D341Med (cell line): Measurements from ENCODE around the gene ODC1.
"Not testable (repeated sequence)": the region's sequence is repeated elsewhere in the genome, so short reads cannot be mapped to it uniquely, and the experiment has no call there.

Experiments
- DNase-seq: peaks from one replicate; pipeline ENCODE4 v3.0.0; 2012; ENCODE audit warnings: low spot score

Gene ODC1

GRCh38 chr2:10447895-10448575 lies at the start of gene ODC1:
TSS of gene ODC1 (minus strand) at chr2:10448327. CDS start at chr2:10445032, 3,295 bp downstream.
- DNase-seq = peak; percentile 99

GRCh38 chr2:10497797-10498251 lies 49.7 kb upstream of the ODC1 start:
- no peak for DNase-seq

DNA sequence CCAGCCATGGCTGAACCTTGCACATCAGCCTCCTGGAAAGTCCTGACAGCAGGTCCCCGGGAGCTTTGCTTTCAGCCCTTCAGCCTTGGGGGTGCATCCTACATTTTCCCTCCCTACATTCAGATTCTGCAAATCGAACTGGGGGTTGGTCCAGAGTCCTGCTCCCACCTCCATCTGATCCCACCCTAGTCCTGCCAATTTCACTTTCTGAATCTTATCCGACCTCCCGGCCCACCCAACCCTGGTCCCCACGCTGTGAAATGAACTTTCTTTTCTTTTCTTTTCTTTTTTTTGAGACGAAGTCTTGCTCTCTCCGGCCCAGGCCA lies 47.8 kb upstream of the ODC1 start:
- DNase-seq = no peak

DNA sequence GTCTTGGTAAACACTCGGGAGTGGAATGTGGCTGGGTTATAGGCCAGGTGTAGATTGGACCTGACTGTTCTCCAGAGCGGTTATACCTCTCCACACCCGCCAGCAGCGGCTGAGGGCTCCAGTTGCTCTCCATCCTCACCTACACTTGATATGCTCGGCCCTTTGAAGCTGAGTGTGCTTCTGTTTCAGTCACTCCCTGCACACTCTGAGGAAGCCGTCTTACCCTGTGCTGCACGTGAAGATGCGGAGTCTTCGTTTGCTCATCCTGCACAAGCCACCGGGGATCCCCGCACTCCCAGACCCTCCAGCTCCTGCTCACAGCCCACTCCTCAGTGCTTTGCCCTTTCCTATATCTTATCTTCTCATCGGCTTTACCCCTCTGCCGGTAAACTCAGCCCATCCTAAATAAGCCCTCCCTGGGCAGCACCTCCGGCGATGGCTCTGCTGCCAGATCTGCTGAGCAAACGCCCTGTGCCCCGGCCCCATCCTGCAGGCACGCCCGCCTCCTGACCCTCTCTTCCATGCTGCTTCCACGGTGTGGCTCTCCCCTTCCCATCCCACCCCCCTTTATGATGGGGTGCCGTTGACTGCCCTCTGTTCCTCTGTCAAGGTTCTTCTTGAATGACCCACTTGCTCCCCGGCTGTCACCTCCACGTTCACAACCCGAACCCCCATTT lies 47.3 kb upstream of the ODC1 start:
- DNase-seq = no peak

GRCh38 chr2:10494351-10495066 lies 46.4 kb upstream of the ODC1 start:
- DNase-seq = no peak

- DNase-seq = no peak
These were observed 45.6 kb upstream of the ODC1 start for GRCh38 chr2:10493634-10494281.

DNA sequence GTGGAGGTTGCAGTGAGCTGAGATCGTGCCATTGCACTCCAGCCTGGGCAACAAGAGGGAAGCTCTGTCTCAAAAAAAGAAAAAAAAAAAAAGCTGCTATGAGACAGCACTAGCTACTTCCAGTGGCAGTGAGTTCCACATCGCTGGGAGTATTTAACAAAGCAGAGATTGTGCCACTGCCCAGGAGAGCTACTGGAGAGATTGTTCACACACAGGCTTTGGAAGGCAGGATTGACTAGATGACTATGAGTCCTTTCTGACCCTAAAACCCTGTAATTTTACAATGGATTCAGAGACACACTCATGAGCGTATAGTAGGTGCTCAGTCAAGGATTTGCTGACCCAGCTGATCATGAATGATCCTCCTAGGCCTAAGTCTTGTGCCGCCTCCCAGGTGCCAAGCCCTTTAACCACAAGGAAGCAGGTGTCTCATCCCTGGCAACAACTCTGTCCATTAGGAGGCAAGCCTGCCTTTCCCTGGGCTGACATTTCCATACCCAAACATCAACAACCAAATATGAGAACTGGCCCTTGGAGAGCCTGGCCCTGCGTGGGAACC lies 45.0 kb upstream of the ODC1 start:
- no peak for DNase-seq

DNA sequence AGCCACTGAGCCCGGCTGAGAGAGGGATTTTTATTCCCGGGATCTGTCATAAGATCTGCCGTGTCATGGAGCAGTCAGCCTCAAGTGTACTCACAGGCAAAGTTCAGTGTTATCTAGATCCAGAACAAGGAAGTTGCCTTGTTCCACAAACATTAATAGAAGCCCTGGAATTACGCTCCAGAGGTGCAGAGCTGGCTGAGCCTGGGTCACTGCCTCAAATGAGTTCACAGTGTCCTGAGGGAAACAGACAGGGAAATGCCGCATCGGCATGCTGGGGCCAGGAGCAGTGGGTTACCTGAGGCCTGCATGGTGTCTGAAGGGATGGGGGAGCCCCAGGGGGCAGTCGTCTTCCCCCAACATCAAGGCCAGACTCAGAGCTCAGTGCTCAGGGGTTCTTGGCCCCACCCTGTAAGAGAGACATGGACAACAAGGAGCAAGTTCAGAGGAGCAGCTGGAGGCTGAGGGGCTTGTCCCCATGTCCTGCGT lies 42.7 kb upstream of the ODC1 start:
- DNase-seq = no peak

- DNase-seq = no peak
These were observed 41.9 kb upstream of the ODC1 start for GRCh38 chr2:10489842-10490555.

DNA sequence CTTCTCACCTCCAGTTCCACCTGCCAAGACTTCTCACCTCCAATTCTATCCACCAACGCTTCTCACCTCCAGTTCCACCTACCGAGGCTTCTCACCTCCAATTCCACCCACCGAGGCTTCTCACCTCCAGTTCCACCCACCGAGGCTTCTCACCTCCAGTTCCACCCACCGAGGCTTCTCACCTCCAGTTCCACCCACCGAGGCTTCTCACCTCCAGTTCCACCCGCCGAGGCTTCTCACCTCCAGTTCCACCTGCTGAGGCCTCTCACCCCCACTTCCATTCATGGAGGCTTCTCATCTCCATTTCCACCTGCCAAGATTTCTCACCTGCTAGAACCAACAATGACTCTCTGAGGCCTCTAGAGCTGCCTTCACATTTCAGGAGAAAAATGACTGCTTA lies 40.0 kb upstream of the ODC1 start:
- DNase-seq = not testable (repeated sequence)

- DNase-seq = not testable (repeated sequence)
These were observed 39.6 kb upstream of the ODC1 start for GRCh38 chr2:10487741-10488104.

DNA sequence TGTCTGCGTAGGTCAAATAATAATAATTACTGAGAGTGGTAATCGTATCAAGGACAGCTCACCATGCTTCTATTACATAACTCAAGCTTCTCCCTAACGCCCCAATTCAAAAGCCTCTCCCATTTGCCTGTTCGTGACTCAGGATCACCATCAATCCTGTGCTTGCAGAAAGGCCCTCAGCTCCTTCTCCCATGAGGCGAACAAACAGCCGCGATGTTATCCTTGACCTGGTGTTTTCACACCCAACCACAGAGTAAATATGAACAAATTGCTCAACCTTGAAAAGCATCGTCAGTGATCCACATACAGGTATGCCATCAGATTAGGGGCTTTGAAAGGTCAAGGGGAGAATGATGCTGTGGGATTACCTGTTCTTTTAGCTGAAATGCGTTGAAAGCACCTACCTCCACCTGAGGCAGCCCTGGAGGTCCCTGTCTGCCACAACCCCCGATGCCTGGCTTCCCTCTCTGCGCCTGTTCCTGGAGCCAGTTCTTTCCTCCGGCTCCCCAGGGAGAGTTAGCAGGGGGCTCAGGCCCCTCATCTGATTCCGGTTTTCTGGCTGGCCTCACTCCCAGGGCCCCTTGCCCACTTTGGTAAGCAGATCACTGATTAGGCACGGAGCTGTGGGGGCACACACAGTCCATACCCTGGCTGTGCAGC lies 39.1 kb upstream of the ODC1 start:
- no peak for DNase-seq

GRCh38 chr2:10486601-10487079 lies 38.5 kb upstream of the ODC1 start:
- DNase-seq = peak; percentile 13

DNA sequence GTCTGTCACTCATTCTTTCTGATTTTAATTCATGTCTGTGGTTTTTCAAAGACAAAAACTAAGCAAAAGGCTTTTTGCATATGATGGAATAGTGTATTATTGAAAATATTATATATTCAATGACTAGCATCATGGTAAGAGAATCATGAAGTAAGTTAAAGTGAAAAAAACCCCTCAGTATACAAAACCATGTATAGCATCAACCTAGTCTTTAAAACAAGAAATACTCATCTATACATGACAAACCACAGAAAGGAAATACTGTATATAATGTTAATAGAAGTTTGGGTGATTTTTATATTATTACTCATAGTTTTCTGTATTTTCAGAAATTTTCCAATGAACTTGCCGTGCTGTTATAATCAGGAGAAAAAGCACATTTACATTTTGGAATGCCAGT lies 38.0 kb upstream of the ODC1 start:
- DNase-seq = no peak

- no peak for DNase-seq
These were observed 34.8 kb upstream of the ODC1 start for GRCh38 chr2:10482913-10483312.

- DNase-seq = no peak
These were observed 34.3 kb upstream of the ODC1 start for GRCh38 chr2:10482460-10482859.

GRCh38 chr2:10481666-10482157 lies 33.6 kb upstream of the ODC1 start:
- no peak for DNase-seq

DNA sequence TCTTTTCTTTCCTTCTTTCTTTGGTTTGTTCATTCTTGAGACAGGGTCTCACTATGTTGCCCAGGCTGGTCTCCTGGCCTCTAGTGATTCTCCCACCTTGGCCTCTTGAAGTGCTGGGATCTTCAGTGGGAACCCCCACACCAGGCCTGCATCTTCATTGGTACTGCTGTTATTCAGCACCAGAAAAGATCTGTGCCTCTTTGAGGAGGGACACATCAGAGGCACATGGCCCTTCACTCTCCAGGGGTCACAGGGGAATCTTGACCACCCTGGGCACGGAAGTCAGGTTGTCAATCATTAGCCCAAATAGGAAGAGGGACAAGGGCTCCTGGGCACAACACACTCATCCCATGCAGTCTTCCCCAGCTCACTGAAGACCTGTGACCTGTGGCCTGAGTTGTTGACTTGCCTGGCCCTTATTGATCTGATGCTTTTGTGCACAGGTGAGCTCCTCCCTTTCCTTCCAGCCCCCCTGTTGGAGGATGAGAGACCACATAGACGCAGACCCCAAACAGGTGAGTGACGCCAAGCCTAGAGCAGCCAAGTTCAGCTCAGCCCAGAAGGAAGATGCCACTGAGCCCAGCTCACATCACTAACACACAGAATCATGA lies 33.0 kb upstream of the ODC1 start:
- DNase-seq = no peak

- DNase-seq = no peak
These were observed 32.3 kb upstream of the ODC1 start for GRCh38 chr2:10480359-10480949.

- DNase-seq = no peak
These were observed 30.8 kb upstream of the ODC1 start for GRCh38 chr2:10478916-10479315.
